NCI-H526 (cell line): ENCODE measurements around the gene SPATA31D4.
"Not testable (repeated sequence)": the region's sequence is repeated elsewhere in the genome, so short reads cannot be mapped to it uniquely, and the experiment has no call there.

ENCODE experiments used
- DNase-seq, 2 experiments: peaks; one replicate each; lab custom pipeline; 2025; lab: John Stamatoyannopoulos, UW

The SPATA31D4 gene

GRCh38 chr9:81928305-81928704 lies at the start of gene SPATA31D4:
Gene SPATA31D4 (plus strand): TSS chr9:81928428. CDS start chr9:81928514, 86 bp downstream.
- DNase-seq: not testable (repeated sequence)

GRCh38 chr9:81878530-81878929 lies 49.7 kb upstream of the SPATA31D4 start:
- no peak for DNase-seq

GRCh38 chr9:81879501-81879916 lies 48.7 kb upstream of the SPATA31D4 start:
- DNase-seq: no peak

- no peak for DNase-seq
Measured at GRCh38 chr9:81885602-81886001, 42.6 kb upstream of the SPATA31D4 start.

- DNase-seq: no peak
Measured at GRCh38 chr9:81886665-81887064, 41.6 kb upstream of the SPATA31D4 start.

- no peak for DNase-seq
Measured at GRCh38 chr9:81890104-81890503, 38.1 kb upstream of the SPATA31D4 start.

- DNase-seq: no peak
Measured at GRCh38 chr9:81892440-81892839, 35.8 kb upstream of the SPATA31D4 start.

- no peak for DNase-seq
Measured at GRCh38 chr9:81893929-81894328, 34.3 kb upstream of the SPATA31D4 start.

- DNase-seq: no peak
Measured at GRCh38 chr9:81894891-81895290, 33.3 kb upstream of the SPATA31D4 start.

- no peak for DNase-seq
Measured at GRCh38 chr9:81896070-81896469, 32.2 kb upstream of the SPATA31D4 start.

- no peak for DNase-seq
Measured at GRCh38 chr9:81898851-81899250, 29.4 kb upstream of the SPATA31D4 start.

GRCh38 chr9:81902196-81902595 lies 26.0 kb upstream of the SPATA31D4 start:
- no peak for DNase-seq

GRCh38 chr9:81902626-81903025 lies 25.6 kb upstream of the SPATA31D4 start:
- DNase-seq: no peak

GRCh38 chr9:81906671-81907070 lies 21.6 kb upstream of the SPATA31D4 start:
- no peak for DNase-seq

GRCh38 chr9:81912135-81912534 lies 16.1 kb upstream of the SPATA31D4 start:
- no peak for DNase-seq

GRCh38 chr9:81915801-81916505 lies 12.3 kb upstream of the SPATA31D4 start:
- no peak for DNase-seq

- not testable (repeated sequence) for DNase-seq
Measured at GRCh38 chr9:81918507-81918906, 9.7 kb upstream of the SPATA31D4 start.

GRCh38 chr9:81930147-81930546 lies 1.9 kb downstream of the SPATA31D4 start:
- not testable (repeated sequence) for DNase-seq

- DNase-seq: not testable (repeated sequence)
Measured at GRCh38 chr9:81933547-81933946, 5.3 kb downstream of the SPATA31D4 start.

- not testable (repeated sequence) for DNase-seq
Measured at GRCh38 chr9:81943393-81943792, 15.2 kb downstream of the SPATA31D4 start, which contains the start of gene SPATA31D3. Gene SPATA31D3 (plus strand): TSS chr9:81943500. CDS start chr9:81943586, 86 bp downstream.

- DNase-seq: not testable (repeated sequence)
Measured at GRCh38 chr9:81948650-81949049, 20.4 kb downstream of the SPATA31D4 start.

GRCh38 chr9:81953096-81953495 lies 24.9 kb downstream of the SPATA31D4 start:
- no peak for DNase-seq

GRCh38 chr9:81955625-81956024 lies 27.4 kb downstream of the SPATA31D4 start:
- no peak for DNase-seq
